CD4-positive, alpha-beta T cell (primary cell): ENCODE data around the gene ZNF385D. TPM values are rescaled to one million over a fixed set of nuclear protein-coding genes. Genes with fewer than 3 reads are reported as not detected.

ENCODE experiments used
- ATAC-seq: fragments of 200-7000 bp; cut with Tn5 transposase; one replicate; pipeline ENCODE4 v1.10.0; 2022; ENCODE audit warnings: mild to moderate bottlenecking; ENCODE audit not compliant: poor library complexity
- CTCF ChIA-PET: fragments of 350-600 bp; sonication (Branson Sonifier 250); formaldehyde crosslinking; loops from one replicate; lab custom pipeline; 2021; ENCODE audit warnings: antibody characterized with exemption, inconsistent platforms; lab: Charles Lee
- POLR2A ChIA-PET: fragments of 350-600 bp; sonication (Branson Sonifier 250); formaldehyde crosslinking; loops from one replicate; lab custom pipeline; 2021; ENCODE audit warnings: antibody characterized with exemption, inconsistent platforms; lab: Charles Lee
- DNase-seq, 14 experiments: peaks; one replicate each; pipeline ENCODE4 v3.0.0-alpha.2; 2013 to 2020; ENCODE audit warnings: mixed read lengths in 2 of 14
- H3K27ac ChIP-seq, 2 donors: one replicate each; pipeline versions ENCODE4 v1.5.1 to v1.7.0; 2013; ENCODE audit warnings: low read length in 2 of 2, low read depth in 1 of 2, mild to moderate bottlenecking in 1 of 2
- H3K27me3 ChIP-seq, 2 experiments: 1 replicate in 1 of 2; 2 replicates in 1 of 2; pipeline versions ENCODE4 v1.6.1 to v1.7.0; 2013; ENCODE audit warnings: low read length in 2 of 2, control low read depth in 1 of 2, mild to moderate bottlenecking in 1 of 2, moderate library complexity in 1 of 2; ENCODE audit not compliant: insufficient read depth in 2 of 2, control insufficient read depth in 1 of 2
- H3K36me3 ChIP-seq: one replicate; pipeline ENCODE4 v1.6.1; 2013; ENCODE audit warnings: low read length, control low read depth; ENCODE audit not compliant: insufficient read depth
- H3K4me1 ChIP-seq: one replicate; pipeline ENCODE4 v1.6.1; 2013; ENCODE audit warnings: low read length, control low read depth; ENCODE audit not compliant: insufficient read depth
- H3K4me3 ChIP-seq: one replicate; pipeline ENCODE4 v1.5.1; 2013; ENCODE audit warnings: mild to moderate bottlenecking, low read length, moderate library complexity
- H3K9me3 ChIP-seq, 2 experiments: 1 replicate in 1 of 2; 2 replicates in 1 of 2; pipeline versions ENCODE4 v1.6.1 to v1.7.0; 2013; ENCODE audit warnings: low read length in 2 of 2, mild to moderate bottlenecking in 2 of 2, control low read depth in 1 of 2, moderate library complexity in 1 of 2; ENCODE audit not compliant: control insufficient read depth in 1 of 2, insufficient read depth in 1 of 2
- H3K27ac Mint-ChIP-seq: one replicate; pipeline ENCODE4 v1.8.0; 2020; ENCODE audit warnings: mixed read lengths
- H3K27me3 Mint-ChIP-seq: one replicate; pipeline ENCODE4 v1.8.0; 2021; ENCODE audit warnings: mixed read lengths
- H3K36me3 Mint-ChIP-seq: one replicate; pipeline ENCODE4 v1.8.0; 2021; ENCODE audit warnings: low read depth, mixed read lengths
- H3K4me1 Mint-ChIP-seq: one replicate; pipeline ENCODE4 v1.8.0; 2021; ENCODE audit warnings: low read depth, mixed read lengths
- H3K4me3 Mint-ChIP-seq: one replicate; pipeline ENCODE4 v1.8.0; 2020; ENCODE audit warnings: mild to moderate bottlenecking, mixed read lengths
- H3K9me3 Mint-ChIP-seq: one replicate; pipeline ENCODE4 v1.8.0; 2020; ENCODE audit warnings: mixed read lengths
- CTCF ChIP-seq: fragments of 200-600 bp; IDR thresholded peaks from one replicate; pipeline ENCODE4 v1.8.0; 2022; ENCODE audit warnings: antibody characterized with exemption, mild to moderate bottlenecking
- intact Hi-C, 2 experiments: fragments of 100-400 bp; cut with DNase I in 1 of 2; cut with micrococcal nuclease in 1 of 2; formaldehyde crosslinking; loops; one replicate each; pipeline versions ENCODE4 v1.15.1 to v1.9.0; 2023 to 2025; cut with DNase I, micrococcal nuclease
- total RNA-seq, 174 experiments: library from RNA in 2 of 174; stranded (reverse) in 2 of 174; gene quantifications; one replicate each; pipeline ENCODE4 v1.2.3 and lab custom pipeline; 2021 to 2026

Gene ZNF385D
- total RNA-seq, 2 experiments from 2014 or later = not detected

DNA sequence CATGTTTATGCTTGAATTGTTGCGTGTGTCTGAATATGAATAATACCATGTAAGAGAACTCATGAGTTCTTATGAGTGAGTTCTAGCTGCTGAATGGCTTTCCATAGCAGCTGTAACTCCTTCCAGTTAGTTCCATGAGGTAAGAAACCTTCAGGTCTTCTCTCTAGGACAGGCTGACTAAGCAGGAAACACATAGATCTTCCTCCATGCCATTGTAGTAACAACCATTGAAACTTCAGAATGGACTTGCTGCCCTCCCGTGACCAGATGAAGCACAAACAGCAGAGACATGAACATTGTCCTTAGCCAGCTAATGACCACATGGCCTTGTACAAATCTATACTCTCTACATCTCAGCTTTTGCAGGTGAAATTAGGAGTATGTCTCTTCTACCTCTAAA, 200.0 kb downstream of the ZNF385D start:
- no peaks in the 10 kb centered on the region for H3K27me3 Mint-ChIP-seq
- H3K9me3 Mint-ChIP-seq = peaks cover 3% of the 10 kb centered on the region

GRCh38 chr3:21544076-21544462, 206.9 kb downstream of the ZNF385D start:
- Mint-ChIP-seq H3K4me1 (no peaks in the 10 kb centered on the region), H3K9me3 (peaks cover 3% of the 10 kb centered on the region), H3K27ac (no peak overlapping the region), H3K4me3 (no peak overlapping the region), H3K27me3 (no peaks in the 10 kb centered on the region), H3K36me3 (no peaks in the 10 kb centered on the region)
- ChIA-PET CTCF (no interaction called here), POLR2A (no interaction called here)
- no peak for ATAC-seq
- H3K27ac ChIP-seq = no peak overlapping the region
- H3K36me3 ChIP-seq = no peaks in the 10 kb centered on the region
- DNase-seq = no peak
- H3K4me3 ChIP-seq = no peak overlapping the region
- H3K27me3 ChIP-seq = no peaks in the 10 kb centered on the region
- intact Hi-C loops = no loop called here
- no peak for TF ChIP-seq CTCF
- no peaks in the 10 kb centered on the region for H3K4me1 ChIP-seq
- peaks cover 0 to 26% of the 10 kb centered on the region in 2 experiments for H3K9me3 ChIP-seq

More for the DNA sequence above, 200.0 kb downstream of the ZNF385D start:
- no peaks in the 10 kb centered on the region for H3K36me3 Mint-ChIP-seq
- no peaks in the 10 kb centered on the region for H3K4me1 Mint-ChIP-seq
- intact Hi-C loops = no loop called here
- ChIA-PET POLR2A (no interaction called here), CTCF (no interaction called here)
- H3K4me3 Mint-ChIP-seq = no peak overlapping the region
- peaks cover 4 to 11% of the 10 kb centered on the region in 2 experiments for H3K9me3 ChIP-seq
- no peaks in the 10 kb centered on the region for H3K4me1 ChIP-seq
- no peak overlapping the region for H3K27ac Mint-ChIP-seq
- no peak for DNase-seq
- H3K27me3 ChIP-seq = no peaks in the 10 kb centered on the region
- no peak overlapping the region for H3K27ac ChIP-seq
- no peak for TF ChIP-seq CTCF
- no peak for ATAC-seq
- H3K36me3 ChIP-seq = no peaks in the 10 kb centered on the region
- no peak overlapping the region for H3K4me3 ChIP-seq

GRCh38 chr3:21543380-21544075, 207.5 kb downstream of the ZNF385D start:
- ATAC-seq (no peak), DNase-seq (no peak)
- Mint-ChIP-seq H3K4me1 (no peaks in the 10 kb centered on the region), H3K36me3 (no peaks in the 10 kb centered on the region), H3K4me3 (no peak overlapping the region), H3K9me3 (peaks cover 3% of the 10 kb centered on the region), H3K27me3 (no peaks in the 10 kb centered on the region), H3K27ac (no peak overlapping the region)
- Histone ChIP-seq H3K27ac (no peak overlapping the region), H3K36me3 (no peaks in the 10 kb centered on the region), H3K4me1 (no peaks in the 10 kb centered on the region), H3K4me3 (no peak overlapping the region), H3K27me3 (no peaks in the 10 kb centered on the region), H3K9me3 (peaks cover 0 to 26% of the 10 kb centered on the region in 2 experiments)
- CTCF ChIA-PET = no interaction called here
- POLR2A ChIA-PET = no interaction called here
- intact Hi-C loops = no loop called here
- no peak for TF ChIP-seq CTCF
